DND-41 (cell line): ENCODE results near the gene SULT1A1.

Experiments used
- EZH2 ChIP-seq: IDR thresholded peaks from 3 replicates; pipeline ENCODE4 v1.6.1; 2012; ENCODE audit warnings: borderline replicate concordance, low read depth, mild to moderate bottlenecking, moderate library complexity, low read length, inconsistent platforms; ENCODE audit not compliant: severe bottlenecking
- TF ChIP-seq, protein P1 (sequence below): IDR thresholded peaks from 2 replicates; pipeline ENCODE4 v1.5.1; 2012; ENCODE audit warnings: borderline replicate concordance, low read length, moderate library complexity, mild to moderate bottlenecking; ENCODE audit not compliant: poor library complexity, severe bottlenecking; ENCODE audit errors: extremely low read depth

DNA sequence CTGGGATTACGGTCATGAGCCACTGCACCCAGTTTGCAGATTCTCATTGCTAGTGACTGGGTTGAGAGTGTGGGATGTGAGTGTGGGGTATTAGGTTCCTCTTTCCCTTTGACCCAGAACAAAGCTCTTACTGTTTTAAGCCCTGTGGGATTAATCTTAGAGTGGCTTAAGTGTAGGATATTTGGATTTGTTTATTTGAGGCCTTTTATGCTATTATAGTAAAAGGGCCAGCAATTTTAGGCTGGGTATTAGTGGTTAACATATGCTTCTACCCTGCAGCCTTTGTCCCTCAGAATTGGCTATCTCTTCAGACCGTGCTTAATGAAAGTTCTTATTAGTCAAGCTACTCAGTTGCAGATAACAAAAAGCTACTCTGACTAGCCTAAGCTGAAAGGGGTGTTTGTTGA, 52.9 kb downstream of the SULT1A1 start:
- TF ChIP-seq, protein P1, sequence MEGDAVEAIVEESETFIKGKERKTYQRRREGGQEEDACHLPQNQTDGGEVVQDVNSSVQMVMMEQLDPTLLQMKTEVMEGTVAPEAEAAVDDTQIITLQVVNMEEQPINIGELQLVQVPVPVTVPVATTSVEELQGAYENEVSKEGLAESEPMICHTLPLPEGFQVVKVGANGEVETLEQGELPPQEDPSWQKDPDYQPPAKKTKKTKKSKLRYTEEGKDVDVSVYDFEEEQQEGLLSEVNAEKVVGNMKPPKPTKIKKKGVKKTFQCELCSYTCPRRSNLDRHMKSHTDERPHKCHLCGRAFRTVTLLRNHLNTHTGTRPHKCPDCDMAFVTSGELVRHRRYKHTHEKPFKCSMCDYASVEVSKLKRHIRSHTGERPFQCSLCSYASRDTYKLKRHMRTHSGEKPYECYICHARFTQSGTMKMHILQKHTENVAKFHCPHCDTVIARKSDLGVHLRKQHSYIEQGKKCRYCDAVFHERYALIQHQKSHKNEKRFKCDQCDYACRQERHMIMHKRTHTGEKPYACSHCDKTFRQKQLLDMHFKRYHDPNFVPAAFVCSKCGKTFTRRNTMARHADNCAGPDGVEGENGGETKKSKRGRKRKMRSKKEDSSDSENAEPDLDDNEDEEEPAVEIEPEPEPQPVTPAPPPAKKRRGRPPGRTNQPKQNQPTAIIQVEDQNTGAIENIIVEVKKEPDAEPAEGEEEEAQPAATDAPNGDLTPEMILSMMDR = no peak
- TF ChIP-seq EZH2 = no peak
